BJ (cell line): ENCODE data around the gene N4BP2L2. TPM values are rescaled to one million over a fixed set of nuclear protein-coding genes. Genes with fewer than 3 reads are reported as not detected.
A peak's percentile ranks its signal among the peaks of the same experiment; 100 is the strongest.

Experiments used
- CTCF ChIA-PET: fragments of 350-600 bp; formaldehyde crosslinking; extraction: SDS; loops from one replicate; lab custom pipeline; 2021; ENCODE audit warnings: antibody characterized with exemption, inconsistent platforms; lab: Yijun Ruan, JAX
- POLR2A ChIA-PET: fragments of 300-600 bp; sonication (Branson Sonifier 250); formaldehyde crosslinking; extraction: SDS; loops from one replicate; lab custom pipeline; 2021; ENCODE audit warnings: antibody characterized with exemption; lab: Charles Lee
- DNase-seq: peaks from one replicate; pipeline ENCODE4 v3.0.0-alpha.2; 2011; ENCODE audit warnings: low read depth
- H3K27me3 ChIP-seq: 2 replicates; pipeline ENCODE4 v1.6.0; 2011; ENCODE audit warnings: low read length; ENCODE audit not compliant: control insufficient read depth, insufficient read depth
- H3K36me3 ChIP-seq: 2 replicates; pipeline ENCODE4 v1.5.1; 2011; ENCODE audit warnings: low read length; ENCODE audit not compliant: control insufficient read depth, insufficient read depth
- H3K4me3 ChIP-seq: 2 replicates; pipeline ENCODE4 v1.5.1; 2011; ENCODE audit warnings: low read depth, mild to moderate bottlenecking, control low read depth, low read length
- polyA plus RNA-seq: library from polyadenylated mRNA; depleted of rRNA; stranded (reverse); fragments of >200 nt; gene quantifications from 2 replicates; pipeline ENCODE4 v1.2.3, GENCODE V29; 2011
- TF ChIP-seq, protein P1 (sequence below): IDR thresholded peaks from 2 replicates; pipeline ENCODE4 v1.5.1; 2011; ENCODE audit warnings: low read depth, mild to moderate bottlenecking, control low read depth, inconsistent platforms, low read length, moderate library complexity; ENCODE audit not compliant: insufficient read depth

N4BP2L2 gene
- polyA plus RNA-seq, 1 experiment = 16.5 TPM

DNA sequence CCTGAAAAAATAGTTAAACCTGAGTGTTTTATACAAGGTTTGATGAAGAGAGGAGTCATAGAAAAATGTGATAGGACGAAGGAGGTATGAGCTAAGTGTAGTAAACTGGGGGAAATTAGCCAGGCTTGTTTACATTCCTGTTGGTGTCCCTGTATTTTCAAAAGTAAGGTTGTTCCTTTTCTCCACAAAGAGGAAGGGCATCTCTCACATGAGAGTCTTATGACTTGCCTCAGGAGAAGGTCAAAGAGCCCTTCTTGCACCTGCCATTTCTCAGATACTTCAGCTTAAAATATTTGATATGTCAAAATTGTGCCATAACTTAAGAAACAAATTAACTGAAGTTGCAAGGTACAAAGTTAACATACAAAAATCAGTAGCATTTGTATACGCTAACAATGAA lies 3.6 kb upstream of the N4BP2L2 start:
- Histone ChIP-seq H3K27me3 (no peaks in the 10 kb centered on the region), H3K36me3 (no peaks in the 10 kb centered on the region), H3K4me3 (no peak overlapping the region)
- ChIA-PET CTCF (interaction anchor here (0.7 kb wide), 1 partner anchor 30 kb away, joined by 3 read pairs; no protein-coding TSS in a partner anchor), POLR2A (no interaction called here)
- DNase-seq = no peak
- TF ChIP-seq, protein P1, sequence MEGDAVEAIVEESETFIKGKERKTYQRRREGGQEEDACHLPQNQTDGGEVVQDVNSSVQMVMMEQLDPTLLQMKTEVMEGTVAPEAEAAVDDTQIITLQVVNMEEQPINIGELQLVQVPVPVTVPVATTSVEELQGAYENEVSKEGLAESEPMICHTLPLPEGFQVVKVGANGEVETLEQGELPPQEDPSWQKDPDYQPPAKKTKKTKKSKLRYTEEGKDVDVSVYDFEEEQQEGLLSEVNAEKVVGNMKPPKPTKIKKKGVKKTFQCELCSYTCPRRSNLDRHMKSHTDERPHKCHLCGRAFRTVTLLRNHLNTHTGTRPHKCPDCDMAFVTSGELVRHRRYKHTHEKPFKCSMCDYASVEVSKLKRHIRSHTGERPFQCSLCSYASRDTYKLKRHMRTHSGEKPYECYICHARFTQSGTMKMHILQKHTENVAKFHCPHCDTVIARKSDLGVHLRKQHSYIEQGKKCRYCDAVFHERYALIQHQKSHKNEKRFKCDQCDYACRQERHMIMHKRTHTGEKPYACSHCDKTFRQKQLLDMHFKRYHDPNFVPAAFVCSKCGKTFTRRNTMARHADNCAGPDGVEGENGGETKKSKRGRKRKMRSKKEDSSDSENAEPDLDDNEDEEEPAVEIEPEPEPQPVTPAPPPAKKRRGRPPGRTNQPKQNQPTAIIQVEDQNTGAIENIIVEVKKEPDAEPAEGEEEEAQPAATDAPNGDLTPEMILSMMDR = no peak

- Histone ChIP-seq H3K36me3 (no peaks in the 10 kb centered on the region), H3K27me3 (no peaks in the 10 kb centered on the region), H3K4me3 (peak overlapping the region; percentile 66)
- POLR2A ChIA-PET = interaction anchor here (0.6 kb wide), 1 partner anchor 18 kb away, joined by 4 read pairs; no protein-coding TSS in a partner anchor
- DNase-seq = no peak
- CTCF ChIA-PET = interaction anchor here (1.2 to 1.5 kb wide), 3 partner anchors 48 to 628 kb away, joined by 3 to 4 read pairs (median 3); partner anchors contain the start of genes BRCA2, PDS5B and ZAR1L
- TF ChIP-seq, protein P1 = no peak
Observed at GRCh38 chr13:32538143-32538620, 413 bp downstream of the N4BP2L2 start.

DNA sequence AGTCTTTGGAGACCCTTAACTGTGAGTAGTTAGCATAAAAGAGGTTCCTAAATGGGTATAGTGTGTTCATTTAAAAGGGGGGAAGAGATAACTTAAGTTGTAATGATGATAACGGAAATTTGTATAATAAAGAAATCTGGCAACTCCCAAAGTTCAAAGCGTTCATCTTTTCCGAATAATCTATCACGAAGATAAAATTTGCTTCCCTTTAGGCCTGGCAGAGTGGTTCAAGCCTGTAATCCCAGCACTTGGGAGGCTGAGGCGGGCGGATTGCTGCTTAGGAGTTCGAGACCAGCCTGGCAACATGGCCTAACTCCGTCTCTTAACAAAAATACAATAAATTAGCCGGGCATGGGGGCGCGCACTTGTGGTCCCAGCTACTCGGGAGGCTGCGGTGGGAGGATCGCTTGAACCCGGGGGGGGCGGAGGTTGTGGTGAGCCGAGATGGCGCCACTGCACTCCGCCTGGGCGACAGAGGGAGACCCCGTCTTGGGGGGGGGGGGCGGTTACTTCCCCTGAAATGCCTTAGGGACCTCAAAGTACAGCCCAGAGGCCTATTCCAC lies 934 bp downstream of the N4BP2L2 start:
- DNase-seq = no peak
- Histone ChIP-seq H3K4me3 (peak overlapping the region; percentile 66), H3K36me3 (no peaks in the 10 kb centered on the region), H3K27me3 (no peaks in the 10 kb centered on the region)
- ChIA-PET POLR2A (interaction anchor here (0.6 kb wide), 1 partner anchor 223 kb away, joined by 3 read pairs; no protein-coding TSS in a partner anchor), CTCF (interaction anchor here (0.6 to 1.5 kb wide), 3 partner anchors 53 to 628 kb away, joined by 3 read pairs; partner anchors contain the start of genes BRCA2 and ZAR1L)
- TF ChIP-seq, protein P1 = no peak

DNA sequence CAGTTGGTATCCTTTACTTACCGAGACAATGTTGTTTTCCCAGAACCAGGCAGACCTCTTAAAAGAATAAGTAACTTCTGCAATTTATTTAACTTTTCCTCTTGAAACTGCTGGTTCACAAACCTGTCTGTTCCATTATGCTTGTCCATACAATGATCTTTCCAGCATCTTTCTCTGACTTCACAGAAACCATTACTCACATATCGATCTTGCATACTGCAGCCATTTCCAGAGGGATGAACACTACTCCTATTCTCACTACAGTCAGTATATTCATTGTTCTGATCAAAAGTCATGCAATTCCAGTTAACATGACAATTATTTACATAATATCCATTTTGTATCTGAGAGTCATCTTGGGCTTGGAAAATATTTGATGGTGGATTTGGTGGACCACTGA lies 2.8 kb downstream of the N4BP2L2 start:
- H3K4me3 ChIP-seq = no peak overlapping the region
- TF ChIP-seq, protein P1 = no peak
- ChIA-PET POLR2A (no interaction called here), CTCF (no interaction called here)
- DNase-seq = no peak
- no peaks in the 10 kb centered on the region for H3K27me3 ChIP-seq
- H3K36me3 ChIP-seq = peaks cover 2% of the 10 kb centered on the region; the same call in 1 of the 2 replicates

- DNase-seq = no peak
- no peak overlapping the region for H3K4me3 ChIP-seq
- ChIA-PET CTCF (no interaction called here), POLR2A (no interaction called here)
- H3K27me3 ChIP-seq = no peaks in the 10 kb centered on the region
- peaks cover 2% of the 10 kb centered on the region; the same call in 1 of the 2 replicates for H3K36me3 ChIP-seq
- TF ChIP-seq, protein P1 = no peak
Observed at GRCh38 chr13:32535115-32535514, 3.5 kb downstream of the N4BP2L2 start.
